Colonic mucosa (tissue), 4 donors: ENCODE results near the gene TEAD3. TPM values are rescaled to one million over a fixed set of nuclear protein-coding genes. Genes with fewer than 3 reads are reported as not detected.

Source experiments
- DNase-seq: peaks from one replicate; pipeline ENCODE4 v3.0.0-alpha.2; 2020
- H3K27ac ChIP-seq: fragments of 200-600 bp; one replicate; pipeline ENCODE4 v1.8.0; 2021
- H3K27me3 ChIP-seq: fragments of 200-600 bp; one replicate; pipeline ENCODE4 v1.8.0; 2021
- H3K36me3 ChIP-seq: fragments of 200-600 bp; one replicate; pipeline ENCODE4 v1.8.0; 2021
- H3K4me1 ChIP-seq: fragments of 200-600 bp; one replicate; pipeline ENCODE4 v1.8.0; 2021; ENCODE audit warnings: mild to moderate bottlenecking
- H3K4me3 ChIP-seq: fragments of 200-600 bp; one replicate; pipeline ENCODE4 v1.8.0; 2021
- H3K9ac ChIP-seq, 2 donors: one replicate each; pipeline ENCODE4 v1.7.0; 2013; ENCODE audit warnings: control low read depth in 2 of 2, low read depth in 2 of 2, low read length in 2 of 2
- H3K9me3 ChIP-seq: fragments of 200-600 bp; one replicate; pipeline ENCODE4 v1.8.0; 2021
- intact Hi-C: fragments of 100-400 bp; cut with DNase I; formaldehyde crosslinking; loops from one replicate; pipeline ENCODE4 v1.14.1; 2022
- total RNA-seq, 2 donors: library from RNA; stranded (reverse); fragmentation: NEBNext Ultra II Directional in 1 of 2; extraction: Animal tissue kit (Norgen Biotek cat#: 25700) in 1 of 2; gene quantifications; one replicate each; pipeline ENCODE4 v1.2.1, GENCODE V29; 2021
- TF ChIP-seq, protein P1 (sequence below): fragments of 200-600 bp; IDR thresholded peaks from one replicate; pipeline ENCODE4 v1.8.0; 2022; ENCODE audit warnings: antibody characterized with exemption, mild to moderate bottlenecking
- donor health status: healthy.
- donor health status: DM: no; HTN: no; CAD: no.
- donor health status: DM: no; HTN: no; CAD: no.

Gene TEAD3
- total RNA-seq, 2 donors from 2014 or later: 24.5 to 38.4 TPM

DNA sequence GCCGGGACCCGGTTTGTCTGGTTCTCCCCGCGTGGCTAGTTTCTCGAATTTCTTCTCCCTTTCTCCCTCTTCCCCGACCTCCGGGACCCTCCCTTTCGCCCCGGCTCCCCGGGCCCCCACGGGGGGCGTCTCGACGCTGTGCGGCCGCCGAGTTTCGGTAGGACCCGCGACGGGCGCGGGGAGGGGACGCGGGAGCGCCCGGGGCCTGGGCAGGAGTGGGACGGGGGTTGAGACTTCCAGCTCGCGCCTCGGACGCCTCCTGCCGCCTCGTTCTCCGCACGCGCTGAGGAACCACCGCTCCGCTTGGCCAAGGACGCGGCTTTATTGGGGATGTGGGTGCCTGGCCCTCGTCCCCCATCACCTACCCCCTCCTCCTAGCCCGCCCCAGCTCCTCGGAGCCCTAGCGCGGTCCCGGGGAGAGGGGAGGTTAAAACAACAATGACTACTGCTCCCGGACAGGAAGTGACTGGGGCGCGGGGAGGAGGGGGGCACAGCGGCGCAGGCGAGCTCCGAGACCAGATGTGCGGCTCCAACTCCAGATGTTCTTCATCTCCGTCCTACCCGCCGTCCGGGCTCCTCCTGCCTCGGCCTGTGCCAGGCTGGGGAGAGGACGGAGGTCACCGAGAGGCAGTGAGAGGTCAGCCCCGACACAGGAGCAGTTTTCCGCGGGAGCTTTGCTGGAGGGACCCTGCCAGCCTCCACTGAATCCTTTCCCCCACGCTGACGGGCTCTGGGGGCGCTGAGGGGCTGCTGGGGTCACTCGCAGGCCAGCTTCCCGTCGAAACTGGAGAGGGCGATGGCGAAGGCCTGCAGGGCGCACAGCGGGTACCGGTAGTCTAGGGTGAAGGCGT is 917 bp upstream of the TEAD3 start:
- H3K9ac ChIP-seq: peak overlapping the region; percentile 65 to 78
- peak overlapping the region; percentile 77 for H3K4me3 ChIP-seq
- peak; percentile 56 for DNase-seq
- TF ChIP-seq, protein P1, sequence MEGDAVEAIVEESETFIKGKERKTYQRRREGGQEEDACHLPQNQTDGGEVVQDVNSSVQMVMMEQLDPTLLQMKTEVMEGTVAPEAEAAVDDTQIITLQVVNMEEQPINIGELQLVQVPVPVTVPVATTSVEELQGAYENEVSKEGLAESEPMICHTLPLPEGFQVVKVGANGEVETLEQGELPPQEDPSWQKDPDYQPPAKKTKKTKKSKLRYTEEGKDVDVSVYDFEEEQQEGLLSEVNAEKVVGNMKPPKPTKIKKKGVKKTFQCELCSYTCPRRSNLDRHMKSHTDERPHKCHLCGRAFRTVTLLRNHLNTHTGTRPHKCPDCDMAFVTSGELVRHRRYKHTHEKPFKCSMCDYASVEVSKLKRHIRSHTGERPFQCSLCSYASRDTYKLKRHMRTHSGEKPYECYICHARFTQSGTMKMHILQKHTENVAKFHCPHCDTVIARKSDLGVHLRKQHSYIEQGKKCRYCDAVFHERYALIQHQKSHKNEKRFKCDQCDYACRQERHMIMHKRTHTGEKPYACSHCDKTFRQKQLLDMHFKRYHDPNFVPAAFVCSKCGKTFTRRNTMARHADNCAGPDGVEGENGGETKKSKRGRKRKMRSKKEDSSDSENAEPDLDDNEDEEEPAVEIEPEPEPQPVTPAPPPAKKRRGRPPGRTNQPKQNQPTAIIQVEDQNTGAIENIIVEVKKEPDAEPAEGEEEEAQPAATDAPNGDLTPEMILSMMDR: no peak
- no peaks in the 10 kb centered on the region for H3K36me3 ChIP-seq
- no peaks in the 10 kb centered on the region for H3K9me3 ChIP-seq
- peaks cover 6% of the 10 kb centered on the region for H3K27me3 ChIP-seq
- H3K4me1 ChIP-seq: peaks cover 15% of the 10 kb centered on the region
- intact Hi-C loops: no loop called here
- peak overlapping the region; percentile 87 for H3K27ac ChIP-seq

DNA sequence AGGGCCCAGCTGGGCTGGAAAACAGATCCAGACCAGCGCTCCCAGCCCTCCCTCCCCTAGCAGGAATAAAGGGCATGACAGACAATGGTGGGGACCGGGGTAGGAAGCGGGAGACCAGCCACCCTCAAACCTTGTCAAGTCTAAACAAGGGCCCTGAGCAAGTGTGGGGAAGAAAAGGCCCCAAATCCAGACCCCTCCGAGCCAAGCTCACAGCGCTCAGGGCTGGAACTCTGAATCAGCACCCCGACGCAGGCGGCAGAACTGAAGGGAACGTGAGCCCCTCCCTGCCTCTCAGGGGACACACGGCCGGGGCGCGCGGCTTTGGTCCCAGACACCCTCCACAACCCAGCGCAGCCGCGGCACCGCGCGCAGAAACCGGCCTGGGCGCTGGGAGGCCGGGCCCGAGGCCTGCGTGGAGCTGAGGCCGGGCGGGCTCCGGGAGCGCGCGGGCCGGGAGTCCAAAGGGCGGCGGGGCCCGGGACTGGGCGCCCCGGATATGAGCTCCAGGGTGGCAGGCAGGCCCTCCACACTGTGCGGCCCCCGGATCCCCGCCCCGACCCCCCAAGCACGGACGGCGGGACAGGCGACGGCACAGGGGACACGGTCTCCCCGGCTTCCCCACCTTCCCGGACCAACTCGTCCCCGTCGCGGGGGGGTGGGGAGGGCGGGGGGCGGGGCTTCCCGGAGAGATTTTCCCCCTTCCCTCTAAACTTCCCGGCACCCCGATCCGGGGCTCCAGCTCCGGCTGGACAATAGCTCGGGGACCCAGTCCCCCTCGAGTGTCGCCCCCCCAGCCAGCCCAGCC is 641 bp downstream of the TEAD3 start:
- H3K4me1 ChIP-seq: peaks cover 15% of the 10 kb centered on the region
- H3K9ac ChIP-seq: peak overlapping the region; percentile 84 to 88
- H3K4me3 ChIP-seq: peak overlapping the region; percentile 77
- peaks cover 6% of the 10 kb centered on the region for H3K27me3 ChIP-seq
- no peaks in the 10 kb centered on the region for H3K9me3 ChIP-seq
- peak; percentile 64 for DNase-seq
- TF ChIP-seq, protein P1: no peak
- no peaks in the 10 kb centered on the region for H3K36me3 ChIP-seq
- peak overlapping the region; percentile 87 for H3K27ac ChIP-seq
- intact Hi-C loops: no loop called here

DNA sequence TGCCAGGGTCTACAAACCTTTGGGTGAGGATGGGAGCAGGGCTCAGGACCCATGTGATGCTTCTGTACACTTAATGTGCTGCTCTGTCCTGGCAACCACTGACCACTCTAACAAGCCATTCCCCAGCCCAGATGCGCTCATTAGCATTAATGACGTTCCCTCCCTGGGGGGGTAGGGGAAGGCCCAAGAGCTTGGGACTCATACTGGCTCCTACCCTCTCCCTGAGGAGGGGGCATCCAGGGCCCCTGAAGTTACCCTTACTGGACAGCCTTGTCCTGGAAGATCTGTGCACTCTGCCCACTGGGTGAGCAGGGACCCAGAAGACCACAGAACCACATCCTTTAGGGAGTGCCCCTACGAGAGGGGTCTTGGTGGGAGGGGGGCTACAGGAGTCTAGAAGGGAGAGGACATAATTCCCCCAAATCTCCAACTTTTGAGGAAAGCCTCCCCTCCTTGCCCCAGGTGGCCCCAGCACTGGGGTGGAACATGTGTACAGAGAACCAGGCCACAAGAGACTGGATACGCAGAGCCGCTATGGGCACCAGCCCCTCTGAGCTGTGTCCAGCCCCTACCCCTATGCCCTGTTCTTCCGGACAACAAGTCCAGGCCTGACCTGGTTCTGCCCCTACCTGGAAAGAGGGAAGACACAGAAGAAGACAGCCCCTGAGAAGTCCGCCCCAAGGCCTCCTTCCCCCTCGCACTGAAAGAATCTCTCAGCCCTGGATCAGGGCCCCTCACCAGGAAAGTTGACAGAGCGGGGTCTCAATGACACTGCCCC is 1.4 kb downstream of the TEAD3 start:
- no peaks in the 10 kb centered on the region for H3K36me3 ChIP-seq
- peak overlapping the region; percentile 84 to 88 for H3K9ac ChIP-seq
- no peak for DNase-seq
- H3K27ac ChIP-seq: peak overlapping the region; percentile 87
- intact Hi-C loops: no loop called here
- H3K4me3 ChIP-seq: peak overlapping the region; percentile 77
- peaks cover 15% of the 10 kb centered on the region for H3K4me1 ChIP-seq
- H3K9me3 ChIP-seq: no peaks in the 10 kb centered on the region
- TF ChIP-seq, protein P1: no peak
- H3K27me3 ChIP-seq: peaks cover 6% of the 10 kb centered on the region

DNA sequence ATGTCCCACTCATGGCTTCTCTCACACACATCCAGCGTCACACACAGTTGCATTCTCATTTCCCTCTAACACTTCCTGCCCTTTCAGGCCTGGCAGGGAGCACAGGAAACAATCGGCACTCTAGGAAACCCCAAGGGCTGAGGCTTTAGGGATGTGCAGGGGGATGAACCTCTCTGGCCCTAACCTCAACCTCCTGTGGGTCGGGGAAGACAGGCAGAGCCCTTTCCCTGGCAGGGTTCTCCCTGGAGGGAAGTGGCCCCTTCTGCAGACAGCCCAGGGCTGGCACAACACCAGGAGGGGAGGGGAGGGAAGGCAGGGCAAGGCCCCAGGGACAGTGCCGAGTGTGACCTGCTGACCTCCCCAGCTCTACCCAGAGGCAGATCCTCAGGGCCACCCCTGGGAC is 2.7 kb downstream of the TEAD3 start:
- no peaks in the 10 kb centered on the region for H3K36me3 ChIP-seq
- H3K4me3 ChIP-seq: peak overlapping the region; percentile 11
- TF ChIP-seq, protein P1: no peak
- H3K4me1 ChIP-seq: peaks cover 15% of the 10 kb centered on the region
- H3K27me3 ChIP-seq: peaks cover 6% of the 10 kb centered on the region
- H3K9me3 ChIP-seq: no peaks in the 10 kb centered on the region
- DNase-seq: no peak
- peak overlapping the region; percentile 19 to 65 for H3K9ac ChIP-seq
- intact Hi-C loops: no loop called here
- H3K27ac ChIP-seq: peak overlapping the region; percentile 47
